ENCODE results near the gene VEZT.

GRCh38 chr12:95339086-95339788 lies 121.6 kb downstream of the VEZT start:
- TF ChIP-seq REST (IDR thresholded peaks at IDR 0.05; ENCODE audit: insufficient read depth in 1 of 2, low read depth in 2 of 2, low read length in 2 of 2): no peak
- no peak for TF ChIP-seq POLR2AphosphoS5 (IDR thresholded peaks at IDR 0.05; ENCODE audit: low read depth, low read length)
- no peak for TF ChIP-seq TAF1 (IDR thresholded peaks at IDR 0.05; ENCODE audit: borderline replicate concordance, insufficient read depth, low read length)
- no peak for TF ChIP-seq SIN3A (IDR thresholded peaks at IDR 0.05; ENCODE audit: borderline replicate concordance, insufficient read depth, low read length)

Data from PFSK-1 (cell line).